ENCODE results near the gene KRT75. TPM values are rescaled to one million over a fixed set of nuclear protein-coding genes. Genes with fewer than 3 reads are reported as not detected.

KRT75 gene
- polyA plus RNA-seq, 2 donors = 0.08 to 0.19 TPM

- 45 to 46% methylated on average over 9 of the region's 9 CpGs for WGBS, 2 donors
- Histone ChIP-seq H3K4me1 (ENCODE audit: control insufficient read depth in 2 of 2, insufficient read depth in 2 of 2, low read length in 1 of 2) (peaks cover 4 to 25% of the 10 kb centered on the region in 2 donors), H3K4me3 (ENCODE audit: low read depth in 1 of 2, low read length in 2 of 2) (no peak overlapping the region), H3K36me3 (ENCODE audit: control insufficient read depth in 2 of 2, insufficient read depth in 2 of 2, low read length in 1 of 2) (no peaks in the 10 kb centered on the region), H3K27me3 (ENCODE audit: control insufficient read depth in 1 of 2, insufficient read depth in 2 of 2, low read length in 2 of 2) (no peaks in the 10 kb centered on the region), H3K27ac (ENCODE audit: low read depth in 2 of 2, low read length in 1 of 2) (peak overlapping the region; percentile 74 to 89), H3K9me3 (ENCODE audit: control insufficient read depth in 2 of 2, insufficient read depth in 1 of 2, low read depth in 1 of 2, low read length in 1 of 2) (no peaks in the 10 kb centered on the region)
Measured at GRCh38 chr12:52441320-52441911, 7.2 kb upstream of the KRT75 start.

- peaks cover 4 to 26% of the 10 kb centered on the region in 2 donors for H3K4me1 ChIP-seq (ENCODE audit: control insufficient read depth in 2 of 2, insufficient read depth in 2 of 2, low read length in 1 of 2)
- no peaks in the 10 kb centered on the region for H3K9me3 ChIP-seq (ENCODE audit: control insufficient read depth in 2 of 2, insufficient read depth in 1 of 2, low read depth in 1 of 2, low read length in 1 of 2)
- H3K27me3 ChIP-seq (ENCODE audit: control insufficient read depth in 1 of 2, insufficient read depth in 2 of 2, low read length in 2 of 2) = no peaks in the 10 kb centered on the region
- no peak overlapping the region for H3K4me3 ChIP-seq (ENCODE audit: low read depth in 1 of 2, low read length in 2 of 2)
- H3K27ac ChIP-seq (ENCODE audit: low read depth in 2 of 2, low read length in 1 of 2) = peak overlapping the region; percentile 74 to 89
- no peaks in the 10 kb centered on the region for H3K36me3 ChIP-seq (ENCODE audit: control insufficient read depth in 2 of 2, insufficient read depth in 2 of 2, low read length in 1 of 2)
- 53 to 61% methylated on average over 5 of the region's 5 CpGs for WGBS, 2 donors
Measured at GRCh38 chr12:52440821-52441319, 6.7 kb upstream of the KRT75 start.

- no peaks in the 10 kb centered on the region for H3K36me3 ChIP-seq (ENCODE audit: control insufficient read depth in 2 of 2, insufficient read depth in 2 of 2, low read length in 1 of 2)
- WGBS, 2 donors = 45 to 56% methylated on average over 2 of the region's 2 CpGs
- H3K4me1 ChIP-seq (ENCODE audit: control insufficient read depth in 2 of 2, insufficient read depth in 2 of 2, low read length in 1 of 2) = peaks cover 4 to 26% of the 10 kb centered on the region in 2 donors
- peak overlapping the region in 1 of 2 donors; percentile 65 for H3K27ac ChIP-seq (ENCODE audit: low read depth in 2 of 2, low read length in 1 of 2)
- no peaks in the 10 kb centered on the region for H3K27me3 ChIP-seq (ENCODE audit: control insufficient read depth in 1 of 2, insufficient read depth in 2 of 2, low read length in 2 of 2)
- H3K4me3 ChIP-seq (ENCODE audit: low read depth in 1 of 2, low read length in 2 of 2) = no peak overlapping the region
- H3K9me3 ChIP-seq (ENCODE audit: control insufficient read depth in 2 of 2, insufficient read depth in 1 of 2, low read depth in 1 of 2, low read length in 1 of 2) = no peaks in the 10 kb centered on the region
Measured at GRCh38 chr12:52439845-52440244, 5.7 kb upstream of the KRT75 start.

- Histone ChIP-seq H3K4me1 (ENCODE audit: control insufficient read depth in 2 of 2, insufficient read depth in 2 of 2, low read length in 1 of 2) (peaks cover 4 to 24% of the 10 kb centered on the region in 2 donors), H3K9me3 (ENCODE audit: control insufficient read depth in 2 of 2, insufficient read depth in 1 of 2, low read depth in 1 of 2, low read length in 1 of 2) (no peaks in the 10 kb centered on the region), H3K27ac (ENCODE audit: low read depth in 2 of 2, low read length in 1 of 2) (peak overlapping the region in 1 of 2 donors; percentile 65), H3K4me3 (ENCODE audit: low read depth in 1 of 2, low read length in 2 of 2) (no peak overlapping the region), H3K36me3 (ENCODE audit: control insufficient read depth in 2 of 2, insufficient read depth in 2 of 2, low read length in 1 of 2) (no peaks in the 10 kb centered on the region), H3K27me3 (ENCODE audit: control insufficient read depth in 1 of 2, insufficient read depth in 2 of 2, low read length in 2 of 2) (no peaks in the 10 kb centered on the region)
- 80 to 81% methylated on average over 8 of the region's 8 CpGs for WGBS, 2 donors
Measured at GRCh38 chr12:52439420-52439819, 5.2 kb upstream of the KRT75 start.

- 69 to 81% methylated on average over 8 of the region's 8 CpGs for WGBS, 2 donors
- Histone ChIP-seq H3K27me3 (ENCODE audit: control insufficient read depth in 1 of 2, insufficient read depth in 2 of 2, low read length in 2 of 2) (no peaks in the 10 kb centered on the region), H3K4me1 (ENCODE audit: control insufficient read depth in 2 of 2, insufficient read depth in 2 of 2, low read length in 1 of 2) (peaks cover 4 to 22% of the 10 kb centered on the region in 2 donors), H3K36me3 (ENCODE audit: control insufficient read depth in 2 of 2, insufficient read depth in 2 of 2, low read length in 1 of 2) (no peaks in the 10 kb centered on the region), H3K27ac (ENCODE audit: low read depth in 2 of 2, low read length in 1 of 2) (peak overlapping the region; percentile 46 to 72), H3K4me3 (ENCODE audit: low read depth in 1 of 2, low read length in 2 of 2) (no peak overlapping the region), H3K9me3 (ENCODE audit: control insufficient read depth in 2 of 2, insufficient read depth in 1 of 2, low read depth in 1 of 2, low read length in 1 of 2) (no peaks in the 10 kb centered on the region)
Measured at GRCh38 chr12:52438305-52439301, 4.4 kb upstream of the KRT75 start.

- Histone ChIP-seq H3K27me3 (ENCODE audit: control insufficient read depth in 1 of 2, insufficient read depth in 2 of 2, low read length in 2 of 2) (no peaks in the 10 kb centered on the region), H3K27ac (ENCODE audit: low read depth in 2 of 2, low read length in 1 of 2) (peak overlapping the region in 1 of 2 donors; percentile 10), H3K4me3 (ENCODE audit: low read depth in 1 of 2, low read length in 2 of 2) (no peak overlapping the region), H3K4me1 (ENCODE audit: control insufficient read depth in 2 of 2, insufficient read depth in 2 of 2, low read length in 1 of 2) (peaks cover 4 to 19% of the 10 kb centered on the region in 2 donors), H3K36me3 (ENCODE audit: control insufficient read depth in 2 of 2, insufficient read depth in 2 of 2, low read length in 1 of 2) (no peaks in the 10 kb centered on the region), H3K9me3 (ENCODE audit: control insufficient read depth in 2 of 2, insufficient read depth in 1 of 2, low read depth in 1 of 2, low read length in 1 of 2) (no peaks in the 10 kb centered on the region)
- WGBS, 2 donors = 64 to 76% methylated on average over 9 of the region's 9 CpGs
Measured at GRCh38 chr12:52437508-52437907, 3.3 kb upstream of the KRT75 start.

- Histone ChIP-seq H3K9me3 (ENCODE audit: control insufficient read depth in 2 of 2, insufficient read depth in 1 of 2, low read depth in 1 of 2, low read length in 1 of 2) (no peaks in the 10 kb centered on the region), H3K27ac (ENCODE audit: low read depth in 2 of 2, low read length in 1 of 2) (peak overlapping the region; percentile 10 to 30), H3K27me3 (ENCODE audit: control insufficient read depth in 1 of 2, insufficient read depth in 2 of 2, low read length in 2 of 2) (no peaks in the 10 kb centered on the region), H3K4me3 (ENCODE audit: low read depth in 1 of 2, low read length in 2 of 2) (no peak overlapping the region), H3K4me1 (ENCODE audit: control insufficient read depth in 2 of 2, insufficient read depth in 2 of 2, low read length in 1 of 2) (peaks cover 4 to 19% of the 10 kb centered on the region in 2 donors), H3K36me3 (ENCODE audit: control insufficient read depth in 2 of 2, insufficient read depth in 2 of 2, low read length in 1 of 2) (no peaks in the 10 kb centered on the region)
- 58 to 64% methylated on average over 9 of the region's 9 CpGs for WGBS, 2 donors
Measured at GRCh38 chr12:52436828-52437474, 2.8 kb upstream of the KRT75 start.

GRCh38 chr12:52436000-52436827, 2.0 kb upstream of the KRT75 start:
- WGBS, 2 donors = 33 to 38% methylated on average over 9 of the region's 9 CpGs
- Histone ChIP-seq H3K4me3 (ENCODE audit: low read depth in 1 of 2, low read length in 2 of 2) (no peak overlapping the region), H3K27ac (ENCODE audit: low read depth in 2 of 2, low read length in 1 of 2) (peak overlapping the region; percentile 30 to 73), H3K4me1 (ENCODE audit: control insufficient read depth in 2 of 2, insufficient read depth in 2 of 2, low read length in 1 of 2) (peaks cover 4 to 19% of the 10 kb centered on the region in 2 donors), H3K36me3 (ENCODE audit: control insufficient read depth in 2 of 2, insufficient read depth in 2 of 2, low read length in 1 of 2) (no peaks in the 10 kb centered on the region), H3K9me3 (ENCODE audit: control insufficient read depth in 2 of 2, insufficient read depth in 1 of 2, low read depth in 1 of 2, low read length in 1 of 2) (no peaks in the 10 kb centered on the region), H3K27me3 (ENCODE audit: control insufficient read depth in 1 of 2, insufficient read depth in 2 of 2, low read length in 2 of 2) (no peaks in the 10 kb centered on the region)

GRCh38 chr12:52435659-52435999, 1.5 kb upstream of the KRT75 start:
- WGBS, 2 donors = 51 to 59% methylated on average over 6 of the region's 6 CpGs
- Histone ChIP-seq H3K27me3 (ENCODE audit: control insufficient read depth in 1 of 2, insufficient read depth in 2 of 2, low read length in 2 of 2) (no peaks in the 10 kb centered on the region), H3K4me3 (ENCODE audit: low read depth in 1 of 2, low read length in 2 of 2) (no peak overlapping the region), H3K27ac (ENCODE audit: low read depth in 2 of 2, low read length in 1 of 2) (peak overlapping the region; percentile 30 to 73), H3K9me3 (ENCODE audit: control insufficient read depth in 2 of 2, insufficient read depth in 1 of 2, low read depth in 1 of 2, low read length in 1 of 2) (no peaks in the 10 kb centered on the region), H3K36me3 (ENCODE audit: control insufficient read depth in 2 of 2, insufficient read depth in 2 of 2, low read length in 1 of 2) (no peaks in the 10 kb centered on the region), H3K4me1 (ENCODE audit: control insufficient read depth in 2 of 2, insufficient read depth in 2 of 2, low read length in 1 of 2) (peaks cover 4 to 18% of the 10 kb centered on the region in 2 donors)

Measured in esophagus (tissue), 2 donors.